GM19351 (cell line): ENCODE results near the gene TNS1.
"Not testable (repeated sequence)": the region's sequence is repeated elsewhere in the genome, so short reads cannot be mapped to it uniquely, and the experiment has no call there.

Source experiments
- ATAC-seq: cut with Tn5 transposase; IDR thresholded peaks from one replicate; pipeline ENCODE4 v1.9.1; 2021; ENCODE audit warnings: mild to moderate bottlenecking, moderate library complexity; ENCODE audit not compliant: unreplicated experiment

The TNS1 gene

GRCh38 chr2:218002845-218003180 is at the start of gene TNS1:
Gene TNS1, minus strand, starts transcription at chr2:218002995. Its CDS starts 123 bp downstream, at chr2:218002872.
- ATAC-seq = no peak

GRCh38 chr2:218051903-218052302 is 49.1 kb upstream of the TNS1 start:
- ATAC-seq = no peak

GRCh38 chr2:218047536-218048225 is 44.9 kb upstream of the TNS1 start:
- no peak for ATAC-seq

- peak; percentile 68 for ATAC-seq
Measured at GRCh38 chr2:218046238-218046637, 43.4 kb upstream of the TNS1 start.

GRCh38 chr2:218044599-218044998 is 41.8 kb upstream of the TNS1 start:
- not testable (repeated sequence) for ATAC-seq

GRCh38 chr2:218043701-218044109 is 40.9 kb upstream of the TNS1 start:
- ATAC-seq = no peak

GRCh38 chr2:218043100-218043499 is 40.3 kb upstream of the TNS1 start:
- ATAC-seq = no peak

- ATAC-seq = no peak
Measured at GRCh38 chr2:218041302-218042168, 38.7 kb upstream of the TNS1 start.

GRCh38 chr2:218040883-218041282 is 38.1 kb upstream of the TNS1 start:
- no peak for ATAC-seq

- no peak for ATAC-seq
Measured at GRCh38 chr2:218039171-218039570, 36.4 kb upstream of the TNS1 start.

GRCh38 chr2:218036371-218036770 is 33.6 kb upstream of the TNS1 start:
- no peak for ATAC-seq

- ATAC-seq = no peak
Measured at GRCh38 chr2:218035463-218036100, 32.8 kb upstream of the TNS1 start.

GRCh38 chr2:218034497-218035213 is 31.9 kb upstream of the TNS1 start:
- peak; percentile 90 for ATAC-seq

- no peak for ATAC-seq
Measured at GRCh38 chr2:218033590-218034496, 31.0 kb upstream of the TNS1 start.

GRCh38 chr2:218033208-218033589 is 30.4 kb upstream of the TNS1 start:
- no peak for ATAC-seq

GRCh38 chr2:218032336-218033171 is 29.8 kb upstream of the TNS1 start:
- no peak for ATAC-seq

GRCh38 chr2:218031771-218032257 is 29.0 kb upstream of the TNS1 start:
- ATAC-seq = no peak

- no peak for ATAC-seq
Measured at GRCh38 chr2:218031261-218031660, 28.5 kb upstream of the TNS1 start.
